ENCODE data around the gene POLD4. TPM values are rescaled to one million over a fixed set of nuclear protein-coding genes. Genes with fewer than 3 reads are reported as not detected.

Gene POLD4
- total and polyA plus RNA-seq, 2 of the 13 experiments (the other 11 are each of a cell fraction or from before 2014, with no cell fraction given) = 10.5 to 27.4 TPM

DNA sequence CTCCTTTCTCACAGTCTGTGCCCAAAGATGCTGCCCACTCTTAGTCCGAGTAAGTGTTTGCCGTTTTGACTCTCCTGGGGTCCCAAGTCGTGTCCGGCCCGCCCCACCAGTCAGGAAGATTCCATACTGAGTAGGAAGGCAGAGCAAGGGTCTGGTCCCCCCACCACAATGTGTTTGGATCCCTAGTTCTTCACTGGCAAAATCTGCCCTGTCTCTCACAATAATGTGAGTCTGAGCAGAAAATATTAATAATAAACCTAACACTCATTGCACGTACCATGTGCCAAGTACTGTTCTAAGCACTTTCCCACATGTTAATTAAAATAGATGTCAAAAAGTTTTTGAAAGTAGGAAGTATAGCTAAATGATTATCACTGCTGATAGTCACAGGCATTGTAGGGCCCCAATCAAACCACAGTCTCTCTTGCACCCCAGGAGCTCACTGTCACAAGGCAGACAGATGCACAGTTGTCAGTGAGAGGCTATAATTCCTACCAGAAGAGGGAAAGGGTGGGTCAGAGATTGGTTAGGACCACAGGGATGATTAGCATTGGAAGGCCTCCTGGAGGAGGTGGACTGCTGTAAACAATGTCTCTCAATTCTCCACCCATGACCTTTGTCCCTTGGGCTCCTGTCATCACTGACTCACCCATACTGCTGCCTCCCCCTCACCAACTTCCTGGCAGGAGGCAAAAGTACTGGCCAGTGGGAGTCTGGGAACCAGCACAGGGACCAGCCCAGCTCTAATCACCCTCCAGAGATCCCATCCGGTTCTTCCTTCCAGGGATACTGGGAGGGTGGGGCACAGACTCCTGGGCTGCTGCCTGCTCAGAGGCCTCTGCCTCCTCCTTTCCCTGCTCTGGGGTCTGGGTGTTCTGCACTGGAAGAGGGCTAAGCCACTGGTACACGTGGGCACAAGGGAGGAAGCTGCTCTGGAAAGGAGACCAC, 1.0 kb upstream of the POLD4 start (continued):
- TF ChIP-seq, protein P1, sequence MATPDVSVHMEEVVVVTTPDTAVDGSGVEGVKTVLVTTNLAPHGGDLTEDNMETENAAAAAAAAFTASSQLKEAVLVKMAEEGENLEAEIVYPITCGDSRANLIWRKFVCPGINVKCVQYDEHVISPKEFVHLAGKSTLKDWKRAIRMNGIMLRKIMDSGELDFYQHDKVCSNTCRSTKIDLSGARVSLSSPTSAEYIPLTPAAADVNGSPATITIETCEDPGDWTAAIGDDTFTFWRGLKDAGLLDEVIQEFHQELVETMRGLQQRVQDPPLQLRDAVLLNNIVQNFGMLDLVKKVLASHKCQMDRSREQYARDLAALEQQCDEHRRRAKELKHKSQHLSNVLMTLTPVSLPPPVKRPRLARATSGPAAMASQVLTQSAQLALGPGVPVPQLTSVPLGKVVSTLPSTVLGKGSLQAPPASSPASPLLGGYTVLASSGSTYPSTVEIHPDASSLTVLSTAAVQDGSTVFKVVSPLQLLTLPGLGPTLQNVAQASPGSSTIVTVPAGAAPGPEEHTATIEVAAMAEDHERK (CRISPR knock-in tag; IDR thresholded peaks at IDR 0.05; ENCODE audit: low read depth) = no peak
- TF ChIP-seq ZNF776 (CRISPR knock-in tag; IDR thresholded peaks at IDR 0.05) (no peak), GATAD2A (CRISPR knock-in tag; IDR thresholded peaks at IDR 0.05) (peak; percentile 85), ZNF282 (IDR thresholded peaks at IDR 0.05; ENCODE audit: partially characterized antibody) (no peak), ZNF251 (CRISPR knock-in tag; IDR thresholded peaks at IDR 0.05) (no peak), ZNF839 (CRISPR knock-in tag; IDR thresholded peaks at IDR 0.05; ENCODE audit: borderline replicate concordance) (no peak), EHMT2 (IDR thresholded peaks at IDR 0.05; ENCODE audit: borderline replicate concordance, low read depth, low read length) (no peak), ZMYM2 (CRISPR knock-in tag; IDR thresholded peaks at IDR 0.05) (peak; percentile 47; the same call in 1 of the 2 replicates), IKZF1 (IDR thresholded peaks at IDR 0.05) (no peak), DMAP1 (CRISPR knock-in tag; IDR thresholded peaks at IDR 0.05) (peak; percentile 71; the same call in 1 of the 2 replicates), YEATS2 (CRISPR knock-in tag; IDR thresholded peaks at IDR 0.05; ENCODE audit: borderline replicate concordance) (peak; percentile 84; the same call in 1 of the 2 replicates)
- TF ChIP-seq, protein P2, sequence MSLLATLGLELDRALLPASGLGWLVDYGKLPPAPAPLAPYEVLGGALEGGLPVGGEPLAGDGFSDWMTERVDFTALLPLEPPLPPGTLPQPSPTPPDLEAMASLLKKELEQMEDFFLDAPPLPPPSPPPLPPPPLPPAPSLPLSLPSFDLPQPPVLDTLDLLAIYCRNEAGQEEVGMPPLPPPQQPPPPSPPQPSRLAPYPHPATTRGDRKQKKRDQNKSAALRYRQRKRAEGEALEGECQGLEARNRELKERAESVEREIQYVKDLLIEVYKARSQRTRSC (CRISPR knock-in tag; IDR thresholded peaks at IDR 0.05; ENCODE audit: low read depth) = no peak
- TF ChIP-seq, protein P3, sequence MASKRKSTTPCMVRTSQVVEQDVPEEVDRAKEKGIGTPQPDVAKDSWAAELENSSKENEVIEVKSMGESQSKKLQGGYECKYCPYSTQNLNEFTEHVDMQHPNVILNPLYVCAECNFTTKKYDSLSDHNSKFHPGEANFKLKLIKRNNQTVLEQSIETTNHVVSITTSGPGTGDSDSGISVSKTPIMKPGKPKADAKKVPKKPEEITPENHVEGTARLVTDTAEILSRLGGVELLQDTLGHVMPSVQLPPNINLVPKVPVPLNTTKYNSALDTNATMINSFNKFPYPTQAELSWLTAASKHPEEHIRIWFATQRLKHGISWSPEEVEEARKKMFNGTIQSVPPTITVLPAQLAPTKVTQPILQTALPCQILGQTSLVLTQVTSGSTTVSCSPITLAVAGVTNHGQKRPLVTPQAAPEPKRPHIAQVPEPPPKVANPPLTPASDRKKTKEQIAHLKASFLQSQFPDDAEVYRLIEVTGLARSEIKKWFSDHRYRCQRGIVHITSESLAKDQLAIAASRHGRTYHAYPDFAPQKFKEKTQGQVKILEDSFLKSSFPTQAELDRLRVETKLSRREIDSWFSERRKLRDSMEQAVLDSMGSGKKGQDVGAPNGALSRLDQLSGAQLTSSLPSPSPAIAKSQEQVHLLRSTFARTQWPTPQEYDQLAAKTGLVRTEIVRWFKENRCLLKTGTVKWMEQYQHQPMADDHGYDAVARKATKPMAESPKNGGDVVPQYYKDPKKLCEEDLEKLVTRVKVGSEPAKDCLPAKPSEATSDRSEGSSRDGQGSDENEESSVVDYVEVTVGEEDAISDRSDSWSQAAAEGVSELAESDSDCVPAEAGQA (IDR thresholded peaks at IDR 0.05; ENCODE audit: low read depth) = no peak
- TF ChIP-seq, protein P3 (CRISPR knock-in tag; IDR thresholded peaks at IDR 0.05; ENCODE audit: borderline replicate concordance) = no peak
- TF ChIP-seq, protein P4, sequence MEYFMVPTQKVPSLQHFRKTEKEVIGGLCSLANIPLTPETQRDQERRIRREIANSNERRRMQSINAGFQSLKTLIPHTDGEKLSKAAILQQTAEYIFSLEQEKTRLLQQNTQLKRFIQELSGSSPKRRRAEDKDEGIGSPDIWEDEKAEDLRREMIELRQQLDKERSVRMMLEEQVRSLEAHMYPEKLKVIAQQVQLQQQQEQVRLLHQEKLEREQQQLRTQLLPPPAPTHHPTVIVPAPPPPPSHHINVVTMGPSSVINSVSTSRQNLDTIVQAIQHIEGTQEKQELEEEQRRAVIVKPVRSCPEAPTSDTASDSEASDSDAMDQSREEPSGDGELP (IDR thresholded peaks at IDR 0.05; ENCODE audit: borderline replicate concordance, low read depth) = peak; percentile 48; the same call in 1 of the 2 replicates
